Measurements from ENCODE around the gene SNAP47.

SNAP47 gene

GRCh38 chr1:227730630-227731151, 4.5 kb upstream of the SNAP47 start:
- Histone ChIP-seq H3K9ac (ENCODE audit: low read depth, low read length, poor library complexity, severe bottlenecking) (no peak overlapping the region), H3K9me3 (ENCODE audit: insufficient read depth, low read depth, low read length) (no peaks in the 10 kb centered on the region), H3K4me1 (ENCODE audit: insufficient read depth, low read length, poor library complexity, severe bottlenecking) (peaks cover 13% of the 10 kb centered on the region), H3F3A (ENCODE audit: low read depth) (no peaks in the 10 kb centered on the region), H4K20me1 (ENCODE audit: insufficient read depth, low read length, poor library complexity, severe bottlenecking) (peaks cover 16% of the 10 kb centered on the region), H3K27me3 (ENCODE audit: insufficient read depth, low read length, poor library complexity, severe bottlenecking) (no peaks in the 10 kb centered on the region), H3K79me2 (ENCODE audit: insufficient read depth, low read length) (peaks cover 33% of the 10 kb centered on the region), H3K9me2 (replicated peaks; ENCODE audit: low read depth, low read length) (no peaks in the 10 kb centered on the region), H3K4me2 (ENCODE audit: low read depth, low read length, poor library complexity, severe bottlenecking) (no peak overlapping the region), H3K4me3 (ENCODE audit: low read length, poor library complexity, severe bottlenecking) (no peak overlapping the region), H2AFZ (ENCODE audit: low read length) (no peak overlapping the region), H3K36me3 (ENCODE audit: insufficient read depth, low read length) (no peaks in the 10 kb centered on the region)
- TF ChIP-seq EZH2phosphoT487 (IDR thresholded peaks at IDR 0.05; ENCODE audit: borderline replicate concordance), result no peak
- TF ChIP-seq, protein P1, sequence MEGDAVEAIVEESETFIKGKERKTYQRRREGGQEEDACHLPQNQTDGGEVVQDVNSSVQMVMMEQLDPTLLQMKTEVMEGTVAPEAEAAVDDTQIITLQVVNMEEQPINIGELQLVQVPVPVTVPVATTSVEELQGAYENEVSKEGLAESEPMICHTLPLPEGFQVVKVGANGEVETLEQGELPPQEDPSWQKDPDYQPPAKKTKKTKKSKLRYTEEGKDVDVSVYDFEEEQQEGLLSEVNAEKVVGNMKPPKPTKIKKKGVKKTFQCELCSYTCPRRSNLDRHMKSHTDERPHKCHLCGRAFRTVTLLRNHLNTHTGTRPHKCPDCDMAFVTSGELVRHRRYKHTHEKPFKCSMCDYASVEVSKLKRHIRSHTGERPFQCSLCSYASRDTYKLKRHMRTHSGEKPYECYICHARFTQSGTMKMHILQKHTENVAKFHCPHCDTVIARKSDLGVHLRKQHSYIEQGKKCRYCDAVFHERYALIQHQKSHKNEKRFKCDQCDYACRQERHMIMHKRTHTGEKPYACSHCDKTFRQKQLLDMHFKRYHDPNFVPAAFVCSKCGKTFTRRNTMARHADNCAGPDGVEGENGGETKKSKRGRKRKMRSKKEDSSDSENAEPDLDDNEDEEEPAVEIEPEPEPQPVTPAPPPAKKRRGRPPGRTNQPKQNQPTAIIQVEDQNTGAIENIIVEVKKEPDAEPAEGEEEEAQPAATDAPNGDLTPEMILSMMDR (conservative IDR thresholded peaks at IDR 0.05; ENCODE audit: low read length), result no peak

DNA sequence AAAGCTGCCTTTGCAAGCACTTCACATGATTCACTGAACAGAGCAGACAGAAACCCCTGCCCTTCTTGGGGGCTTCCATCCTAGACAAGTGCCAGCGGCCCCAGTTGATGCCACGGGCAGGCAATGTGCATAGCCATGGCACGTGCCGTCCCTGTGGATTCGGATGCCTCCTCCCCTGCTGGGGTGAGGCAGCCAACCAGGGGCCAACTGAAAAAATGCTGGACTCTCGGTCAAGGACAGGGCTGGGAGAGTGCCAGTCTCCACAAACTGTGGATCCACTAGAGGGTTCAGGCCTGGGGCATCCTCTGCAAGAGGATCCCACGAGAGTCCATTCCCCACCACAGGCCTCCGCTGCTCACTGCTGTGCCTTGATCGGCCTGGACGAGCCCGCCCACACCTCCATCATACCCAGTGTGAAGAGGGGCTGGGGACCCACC, 4.0 kb upstream of the SNAP47 start:
- Histone ChIP-seq H3K9me3 (ENCODE audit: insufficient read depth, low read depth, low read length) (no peaks in the 10 kb centered on the region), H3K27me3 (ENCODE audit: insufficient read depth, low read length, poor library complexity, severe bottlenecking) (no peaks in the 10 kb centered on the region), H3K36me3 (ENCODE audit: insufficient read depth, low read length) (no peaks in the 10 kb centered on the region), H3K9ac (ENCODE audit: low read depth, low read length, poor library complexity, severe bottlenecking) (no peak overlapping the region), H3K79me2 (ENCODE audit: insufficient read depth, low read length) (peaks cover 38% of the 10 kb centered on the region), H3K4me2 (ENCODE audit: low read depth, low read length, poor library complexity, severe bottlenecking) (no peak overlapping the region), H3K9me2 (replicated peaks; ENCODE audit: low read depth, low read length) (no peaks in the 10 kb centered on the region), H3K4me1 (ENCODE audit: insufficient read depth, low read length, poor library complexity, severe bottlenecking) (peaks cover 13% of the 10 kb centered on the region), H3F3A (ENCODE audit: low read depth) (no peaks in the 10 kb centered on the region), H3K4me3 (ENCODE audit: low read length, poor library complexity, severe bottlenecking) (no peak overlapping the region), H2AFZ (ENCODE audit: low read length) (no peak overlapping the region), H4K20me1 (ENCODE audit: insufficient read depth, low read length, poor library complexity, severe bottlenecking) (peaks cover 16% of the 10 kb centered on the region)
- TF ChIP-seq EZH2phosphoT487 (IDR thresholded peaks at IDR 0.05; ENCODE audit: borderline replicate concordance), result no peak

GRCh38 chr1:227731696-227732585, 3.3 kb upstream of the SNAP47 start:
- H3K9me3 ChIP-seq (ENCODE audit: insufficient read depth, low read depth, low read length), result no peaks in the 10 kb centered on the region
- H3K9me2 ChIP-seq (replicated peaks; ENCODE audit: low read depth, low read length), result no peaks in the 10 kb centered on the region
- H3K4me3 ChIP-seq (ENCODE audit: low read length, poor library complexity, severe bottlenecking), result no peak overlapping the region
- H3K36me3 ChIP-seq (ENCODE audit: insufficient read depth, low read length), result no peaks in the 10 kb centered on the region
- peaks cover 16% of the 10 kb centered on the region for H4K20me1 ChIP-seq (ENCODE audit: insufficient read depth, low read length, poor library complexity, severe bottlenecking)
- no peaks in the 10 kb centered on the region for H3F3A ChIP-seq (ENCODE audit: low read depth)
- no peak overlapping the region for H3K9ac ChIP-seq (ENCODE audit: low read depth, low read length, poor library complexity, severe bottlenecking)
- no peaks in the 10 kb centered on the region for H3K27me3 ChIP-seq (ENCODE audit: insufficient read depth, low read length, poor library complexity, severe bottlenecking)
- H3K4me1 ChIP-seq (ENCODE audit: insufficient read depth, low read length, poor library complexity, severe bottlenecking), result peaks cover 18% of the 10 kb centered on the region
- H2AFZ ChIP-seq (ENCODE audit: low read length), result no peak overlapping the region
- TF ChIP-seq, protein P1 (conservative IDR thresholded peaks at IDR 0.05; ENCODE audit: low read length), result no peak
- no peak for TF ChIP-seq EZH2phosphoT487 (IDR thresholded peaks at IDR 0.05; ENCODE audit: borderline replicate concordance)
- no peak overlapping the region for H3K4me2 ChIP-seq (ENCODE audit: low read depth, low read length, poor library complexity, severe bottlenecking)
- H3K79me2 ChIP-seq (ENCODE audit: insufficient read depth, low read length), result peaks cover 45% of the 10 kb centered on the region

Data from Loucy (cell line).